GM21390 (cell line): ENCODE data around the gene CDKAL1.

ENCODE experiments used
- ATAC-seq: cut with Tn5 transposase; IDR thresholded peaks from one replicate; pipeline ENCODE4 v1.9.1; 2021; ENCODE audit not compliant: unreplicated experiment

Gene CDKAL1

GRCh38 chr6:21265034-21265729, 730.9 kb downstream of the CDKAL1 start:
- ATAC-seq, result no peak

- no peak for ATAC-seq
Measured at GRCh38 chr6:21265730-21266044, 731.4 kb downstream of the CDKAL1 start.

GRCh38 chr6:21270636-21271201, 736.5 kb downstream of the CDKAL1 start:
- ATAC-seq, result no peak

GRCh38 chr6:21271428-21272155, 737.3 kb downstream of the CDKAL1 start:
- ATAC-seq, result no peak

- ATAC-seq, result no peak
Measured at GRCh38 chr6:21273451-21273850, 739.2 kb downstream of the CDKAL1 start.

GRCh38 chr6:21274851-21275250, 740.6 kb downstream of the CDKAL1 start:
- no peak for ATAC-seq

- no peak for ATAC-seq
Measured at GRCh38 chr6:21277601-21278374, 743.5 kb downstream of the CDKAL1 start.

- no peak for ATAC-seq
Measured at GRCh38 chr6:21278375-21278745, 744.1 kb downstream of the CDKAL1 start.

GRCh38 chr6:21279619-21280018, 745.4 kb downstream of the CDKAL1 start:
- ATAC-seq, result no peak

GRCh38 chr6:21281366-21281765, 747.1 kb downstream of the CDKAL1 start:
- ATAC-seq, result no peak
